Measurements from ENCODE around the gene PDE5A.

Gene PDE5A

DNA sequence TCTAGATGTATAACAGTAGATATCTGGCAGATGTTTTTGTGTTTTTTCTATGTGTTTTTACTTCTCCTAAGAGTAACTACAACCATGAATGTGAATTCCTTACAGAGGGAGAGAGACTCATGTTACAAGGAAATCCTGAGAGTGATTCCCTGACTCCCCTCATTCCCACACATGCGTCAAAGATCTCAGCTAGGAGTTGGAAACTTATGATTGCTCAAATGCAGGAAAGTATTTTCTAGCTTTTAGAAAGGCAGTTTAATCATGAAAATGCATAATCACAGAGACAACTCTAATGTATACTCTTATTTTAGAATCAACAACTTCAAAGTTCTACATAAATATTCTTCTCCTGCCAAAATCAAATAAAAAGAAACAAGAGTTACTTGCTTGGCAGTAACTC lies 121.8 kb downstream of the PDE5A start:
- TF ChIP-seq FEZF1 (tag by site-specific recombination; IDR thresholded peaks at IDR 0.05), result no peak
- TF ChIP-seq, protein P1, sequence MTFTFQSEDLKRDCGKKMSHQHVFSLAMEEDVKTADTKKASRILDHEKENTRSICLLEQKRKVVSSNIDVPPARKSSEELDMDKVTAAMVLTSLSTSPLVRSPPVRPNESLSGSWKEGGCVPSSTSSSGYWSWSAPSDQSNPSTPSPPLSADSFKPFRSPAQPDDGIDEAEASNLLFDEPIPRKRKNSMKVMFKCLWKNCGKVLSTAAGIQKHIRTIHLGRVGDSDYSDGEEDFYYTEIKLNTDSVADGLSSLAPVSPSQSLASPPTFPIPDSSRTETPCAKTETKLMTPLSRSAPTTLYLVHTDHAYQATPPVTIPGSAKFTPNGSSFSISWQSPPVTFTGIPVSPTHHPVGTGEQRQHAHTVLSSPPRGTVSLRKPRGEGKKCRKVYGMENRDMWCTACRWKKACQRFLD (tag by site-specific recombination; IDR thresholded peaks at IDR 0.05), result no peak
- no peak for TF ChIP-seq ZNF596 (tag by site-specific recombination; IDR thresholded peaks at IDR 0.05)
- TF ChIP-seq ZNF248 (tag by site-specific recombination; IDR thresholded peaks at IDR 0.05), result no peak
- TF ChIP-seq ZNF146 (tag by site-specific recombination; IDR thresholded peaks at IDR 0.05), result no peak
- TF ChIP-seq ZNF830 (tag by site-specific recombination; IDR thresholded peaks at IDR 0.05; ENCODE audit: low read depth), result no peak
- TF ChIP-seq ZNF585B (tag by site-specific recombination; IDR thresholded peaks at IDR 0.05), result no peak
- no peak for TF ChIP-seq ZNF354C (tag by site-specific recombination; IDR thresholded peaks at IDR 0.05; ENCODE audit: borderline replicate concordance, low read depth)
- TF ChIP-seq, protein P2, sequence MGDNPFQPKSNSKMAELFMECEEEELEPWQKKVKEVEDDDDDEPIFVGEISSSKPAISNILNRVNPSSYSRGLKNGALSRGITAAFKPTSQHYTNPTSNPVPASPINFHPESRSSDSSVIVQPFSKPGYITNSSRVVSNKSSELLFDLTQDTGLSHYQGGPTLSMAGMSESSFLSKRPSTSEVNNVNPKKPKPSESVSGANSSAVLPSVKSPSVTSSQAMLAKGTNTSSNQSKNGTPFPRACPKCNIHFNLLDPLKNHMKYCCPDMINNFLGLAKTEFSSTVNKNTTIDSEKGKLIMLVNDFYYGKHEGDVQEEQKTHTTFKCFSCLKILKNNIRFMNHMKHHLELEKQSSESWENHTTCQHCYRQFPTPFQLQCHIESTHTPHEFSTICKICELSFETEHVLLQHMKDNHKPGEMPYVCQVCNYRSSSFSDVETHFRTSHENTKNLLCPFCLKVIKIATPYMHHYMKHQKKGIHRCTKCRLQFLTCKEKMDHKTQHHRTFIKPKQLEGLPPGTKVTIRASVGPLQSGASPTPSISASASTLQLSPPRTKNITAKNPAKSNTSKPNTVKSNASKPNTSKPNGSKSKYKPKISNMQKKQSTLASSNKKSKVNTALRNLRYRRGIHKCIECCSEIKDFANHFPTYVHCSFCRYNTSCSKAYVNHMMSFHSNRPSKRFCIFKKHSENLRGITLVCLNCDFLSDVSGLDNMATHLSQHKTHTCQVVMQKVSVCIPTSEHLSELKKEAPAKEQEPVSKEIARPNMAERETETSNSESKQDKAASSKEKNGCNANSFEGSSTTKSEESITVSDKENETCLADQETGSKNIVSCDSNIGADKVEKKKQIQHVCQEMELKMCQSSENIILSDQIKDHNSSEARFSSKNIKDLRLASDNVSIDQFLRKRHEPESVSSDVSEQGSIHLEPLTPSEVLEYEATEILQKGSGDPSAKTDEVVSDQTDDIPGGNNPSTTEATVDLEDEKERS (tag by site-specific recombination; IDR thresholded peaks at IDR 0.05), result no peak
- no peak for TF ChIP-seq ZNF510 (tag by site-specific recombination; IDR thresholded peaks at IDR 0.05; ENCODE audit: insufficient replicate concordance)

DNA sequence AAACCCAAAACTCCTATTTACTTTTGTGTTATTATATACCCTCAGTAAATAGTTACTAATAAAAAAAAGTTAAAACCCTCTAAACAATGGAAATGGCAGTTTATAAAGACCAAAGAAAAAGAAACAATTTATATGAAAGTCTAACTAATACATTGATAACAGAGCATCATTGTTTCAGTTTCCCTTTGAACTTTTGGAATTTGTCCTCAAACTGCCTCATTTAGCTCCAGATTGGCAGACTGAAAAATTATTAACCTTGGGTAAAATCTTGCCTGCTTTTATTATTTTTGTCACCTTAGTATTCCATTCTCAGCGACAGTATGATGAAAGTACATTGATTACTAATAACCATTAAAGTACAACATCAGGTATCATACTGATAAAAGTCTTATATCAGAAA lies 124.0 kb downstream of the PDE5A start:
- CTCF ChIA-PET, result interaction anchor here (0.7 kb wide), 1 partner anchor 169 kb away, joined by 3 read pairs; no protein-coding TSS in a partner anchor
- no peaks in the 10 kb centered on the region for H3K9me3 ChIP-seq (ENCODE audit: control insufficient read depth, insufficient read depth, low read depth, low read length)
- TF ChIP-seq, protein P3, sequence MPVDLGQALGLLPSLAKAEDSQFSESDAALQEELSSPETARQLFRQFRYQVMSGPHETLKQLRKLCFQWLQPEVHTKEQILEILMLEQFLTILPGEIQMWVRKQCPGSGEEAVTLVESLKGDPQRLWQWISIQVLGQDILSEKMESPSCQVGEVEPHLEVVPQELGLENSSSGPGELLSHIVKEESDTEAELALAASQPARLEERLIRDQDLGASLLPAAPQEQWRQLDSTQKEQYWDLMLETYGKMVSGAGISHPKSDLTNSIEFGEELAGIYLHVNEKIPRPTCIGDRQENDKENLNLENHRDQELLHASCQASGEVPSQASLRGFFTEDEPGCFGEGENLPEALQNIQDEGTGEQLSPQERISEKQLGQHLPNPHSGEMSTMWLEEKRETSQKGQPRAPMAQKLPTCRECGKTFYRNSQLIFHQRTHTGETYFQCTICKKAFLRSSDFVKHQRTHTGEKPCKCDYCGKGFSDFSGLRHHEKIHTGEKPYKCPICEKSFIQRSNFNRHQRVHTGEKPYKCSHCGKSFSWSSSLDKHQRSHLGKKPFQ (tag by site-specific recombination; IDR thresholded peaks at IDR 0.05), result no peak
- POLR2A ChIA-PET, result no interaction called here
- peaks cover under 1 to 53% of the 10 kb centered on the region in 2 experiments for H3K36me3 ChIP-seq (ENCODE audit: control insufficient read depth in 2 of 2, insufficient read depth in 1 of 2, low read length in 2 of 2)
- no peak overlapping the region for H3K27ac ChIP-seq (ENCODE audit: extremely low read depth, low read depth, low read length)
- no peaks in the 10 kb centered on the region for H3K4me1 ChIP-seq (ENCODE audit: control insufficient read depth, insufficient read depth, low read length)
- no peak overlapping the region for H3K4me3 ChIP-seq (ENCODE audit: low read depth, low read length)

More for the DNA sequence above, 121.8 kb downstream of the PDE5A start:
- POLR2A ChIA-PET, result no interaction called here
- Histone ChIP-seq H3K36me3 (ENCODE audit: control insufficient read depth in 2 of 2, insufficient read depth in 1 of 2, low read length in 2 of 2) (peaks cover 0 to 50% of the 10 kb centered on the region in 2 experiments; a peak in 2 of 3 replicates), H3K4me3 (ENCODE audit: low read depth, low read length) (no peak overlapping the region), H3K27ac (ENCODE audit: extremely low read depth, low read depth, low read length) (no peak overlapping the region), H3K9me3 (ENCODE audit: control insufficient read depth, insufficient read depth, low read depth, low read length) (no peaks in the 10 kb centered on the region), H3K4me1 (ENCODE audit: control insufficient read depth, insufficient read depth, low read length) (no peaks in the 10 kb centered on the region)
- CTCF ChIA-PET, result no interaction called here

DNA sequence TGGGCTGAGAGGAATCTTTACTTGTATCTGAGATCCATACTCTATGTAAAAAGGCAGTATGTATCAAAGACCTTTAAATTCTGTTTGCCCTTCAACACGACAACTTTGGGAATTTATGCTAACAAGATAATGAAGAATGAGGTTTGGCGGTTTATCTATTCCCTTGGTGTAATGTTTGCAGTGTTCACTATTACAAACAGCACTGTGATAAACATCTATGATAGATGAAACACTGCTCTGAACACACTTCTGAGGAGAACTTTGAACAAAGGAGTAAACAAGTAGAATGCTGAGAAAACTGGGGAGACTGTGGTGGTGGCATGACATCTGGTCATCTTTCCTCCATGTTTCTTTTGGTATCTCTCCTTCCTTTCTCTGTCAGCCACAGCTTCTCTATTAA lies 126.9 kb downstream of the PDE5A start:
- ChIA-PET POLR2A (no interaction called here), CTCF (no interaction called here)
- H3K4me1 ChIP-seq (ENCODE audit: control insufficient read depth, insufficient read depth, low read length), result no peaks in the 10 kb centered on the region
- H3K27ac ChIP-seq (ENCODE audit: extremely low read depth, low read depth, low read length), result no peak overlapping the region
- peaks cover 4 to 59% of the 10 kb centered on the region in 2 experiments for H3K36me3 ChIP-seq (ENCODE audit: control insufficient read depth in 2 of 2, insufficient read depth in 1 of 2, low read length in 2 of 2)
- no peak overlapping the region for H3K4me3 ChIP-seq (ENCODE audit: low read depth, low read length)
- H3K9me3 ChIP-seq (ENCODE audit: control insufficient read depth, insufficient read depth, low read depth, low read length), result no peaks in the 10 kb centered on the region
- no peak for TF ChIP-seq ZNF274 (IDR thresholded peaks at IDR 0.05; ENCODE audit: low read length)
- TF ChIP-seq ZNF274 (tag by site-specific recombination; IDR thresholded peaks at IDR 0.05; ENCODE audit: borderline replicate concordance), result no peak
- TF ChIP-seq, protein P4, sequence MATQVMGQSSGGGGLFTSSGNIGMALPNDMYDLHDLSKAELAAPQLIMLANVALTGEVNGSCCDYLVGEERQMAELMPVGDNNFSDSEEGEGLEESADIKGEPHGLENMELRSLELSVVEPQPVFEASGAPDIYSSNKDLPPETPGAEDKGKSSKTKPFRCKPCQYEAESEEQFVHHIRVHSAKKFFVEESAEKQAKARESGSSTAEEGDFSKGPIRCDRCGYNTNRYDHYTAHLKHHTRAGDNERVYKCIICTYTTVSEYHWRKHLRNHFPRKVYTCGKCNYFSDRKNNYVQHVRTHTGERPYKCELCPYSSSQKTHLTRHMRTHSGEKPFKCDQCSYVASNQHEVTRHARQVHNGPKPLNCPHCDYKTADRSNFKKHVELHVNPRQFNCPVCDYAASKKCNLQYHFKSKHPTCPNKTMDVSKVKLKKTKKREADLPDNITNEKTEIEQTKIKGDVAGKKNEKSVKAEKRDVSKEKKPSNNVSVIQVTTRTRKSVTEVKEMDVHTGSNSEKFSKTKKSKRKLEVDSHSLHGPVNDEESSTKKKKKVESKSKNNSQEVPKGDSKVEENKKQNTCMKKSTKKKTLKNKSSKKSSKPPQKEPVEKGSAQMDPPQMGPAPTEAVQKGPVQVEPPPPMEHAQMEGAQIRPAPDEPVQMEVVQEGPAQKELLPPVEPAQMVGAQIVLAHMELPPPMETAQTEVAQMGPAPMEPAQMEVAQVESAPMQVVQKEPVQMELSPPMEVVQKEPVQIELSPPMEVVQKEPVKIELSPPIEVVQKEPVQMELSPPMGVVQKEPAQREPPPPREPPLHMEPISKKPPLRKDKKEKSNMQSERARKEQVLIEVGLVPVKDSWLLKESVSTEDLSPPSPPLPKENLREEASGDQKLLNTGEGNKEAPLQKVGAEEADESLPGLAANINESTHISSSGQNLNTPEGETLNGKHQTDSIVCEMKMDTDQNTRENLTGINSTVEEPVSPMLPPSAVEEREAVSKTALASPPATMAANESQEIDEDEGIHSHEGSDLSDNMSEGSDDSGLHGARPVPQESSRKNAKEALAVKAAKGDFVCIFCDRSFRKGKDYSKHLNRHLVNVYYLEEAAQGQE (tag by site-specific recombination; IDR thresholded peaks at IDR 0.05), result no peak
- no peak for TF ChIP-seq ZNF248 (tag by site-specific recombination; IDR thresholded peaks at IDR 0.05)
- TF ChIP-seq HOXA7 (CRISPR knock-in tag; IDR thresholded peaks at IDR 0.05; ENCODE audit: borderline replicate concordance), result no peak
- no peak for TF ChIP-seq SP7 (tag by site-specific recombination; IDR thresholded peaks at IDR 0.05)
- TF ChIP-seq, protein P5, sequence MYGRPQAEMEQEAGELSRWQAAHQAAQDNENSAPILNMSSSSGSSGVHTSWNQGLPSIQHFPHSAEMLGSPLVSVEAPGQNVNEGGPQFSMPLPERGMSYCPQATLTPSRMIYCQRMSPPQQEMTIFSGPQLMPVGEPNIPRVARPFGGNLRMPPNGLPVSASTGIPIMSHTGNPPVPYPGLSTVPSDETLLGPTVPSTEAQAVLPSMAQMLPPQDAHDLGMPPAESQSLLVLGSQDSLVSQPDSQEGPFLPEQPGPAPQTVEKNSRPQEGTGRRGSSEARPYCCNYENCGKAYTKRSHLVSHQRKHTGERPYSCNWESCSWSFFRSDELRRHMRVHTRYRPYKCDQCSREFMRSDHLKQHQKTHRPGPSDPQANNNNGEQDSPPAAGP (tag by site-specific recombination; IDR thresholded peaks at IDR 0.05), result no peak
- no peak for TF ChIP-seq ZNF155 (tag by site-specific recombination; IDR thresholded peaks at IDR 0.05)
- no peak for TF ChIP-seq ZNF157 (tag by site-specific recombination; IDR thresholded peaks at IDR 0.05)
- TF ChIP-seq, protein P6, sequence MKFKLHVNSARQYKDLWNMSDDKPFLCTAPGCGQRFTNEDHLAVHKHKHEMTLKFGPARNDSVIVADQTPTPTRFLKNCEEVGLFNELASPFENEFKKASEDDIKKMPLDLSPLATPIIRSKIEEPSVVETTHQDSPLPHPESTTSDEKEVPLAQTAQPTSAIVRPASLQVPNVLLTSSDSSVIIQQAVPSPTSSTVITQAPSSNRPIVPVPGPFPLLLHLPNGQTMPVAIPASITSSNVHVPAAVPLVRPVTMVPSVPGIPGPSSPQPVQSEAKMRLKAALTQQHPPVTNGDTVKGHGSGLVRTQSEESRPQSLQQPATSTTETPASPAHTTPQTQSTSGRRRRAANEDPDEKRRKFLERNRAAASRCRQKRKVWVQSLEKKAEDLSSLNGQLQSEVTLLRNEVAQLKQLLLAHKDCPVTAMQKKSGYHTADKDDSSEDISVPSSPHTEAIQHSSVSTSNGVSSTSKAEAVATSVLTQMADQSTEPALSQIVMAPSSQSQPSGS (tag by site-specific recombination; IDR thresholded peaks at IDR 0.05; ENCODE audit: low read depth), result no peak

Measured in HEK293 (cell line).